B cell (primary cell): ENCODE measurements around the gene CCM2.

Experiments used
- EZH2 ChIP-seq: IDR thresholded peaks from 2 replicates; pipeline ENCODE4 v1.6.1; 2012; ENCODE audit warnings: borderline replicate concordance, low read depth, mild to moderate bottlenecking, moderate library complexity, low read length; ENCODE audit not compliant: insufficient read depth, poor library complexity, severe bottlenecking
- TF ChIP-seq, protein P1 (sequence below): fragments of 200-600 bp; IDR thresholded peaks from one replicate; pipeline ENCODE4 v1.8.0; 2022; ENCODE audit warnings: antibody characterized with exemption, mild to moderate bottlenecking

DNA sequence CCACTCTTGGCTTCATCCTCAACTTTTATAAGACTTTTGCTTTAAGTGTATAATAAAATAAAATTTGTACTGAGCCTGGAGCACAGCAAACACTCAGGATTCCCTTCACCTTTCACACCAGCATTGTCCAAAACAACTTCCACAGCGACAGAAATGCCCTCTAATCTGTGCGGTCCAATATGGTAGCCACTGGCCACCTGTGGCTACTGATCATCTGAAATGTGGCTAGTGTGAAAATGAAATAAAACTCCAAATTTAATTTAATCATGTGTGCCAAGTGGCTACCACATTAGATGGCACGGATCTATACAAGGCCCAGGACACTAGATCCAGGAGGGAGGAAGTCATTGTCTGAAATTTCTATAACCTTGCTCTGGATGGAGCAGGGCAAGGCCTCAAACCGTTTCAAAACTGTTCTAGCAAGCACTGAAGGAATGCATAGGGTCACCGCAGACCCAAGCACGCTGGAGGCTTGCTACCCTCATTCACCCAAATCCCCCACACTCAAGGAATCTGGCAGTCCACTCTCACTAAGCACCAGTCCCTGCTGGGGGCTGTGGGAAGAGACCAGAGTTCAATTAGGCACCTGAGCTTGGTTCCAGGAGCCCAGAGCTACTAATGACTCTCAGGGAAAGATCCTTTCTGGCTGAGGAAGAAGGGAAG lies 14.8 kb upstream of the CCM2 start:
- TF ChIP-seq, protein P1, sequence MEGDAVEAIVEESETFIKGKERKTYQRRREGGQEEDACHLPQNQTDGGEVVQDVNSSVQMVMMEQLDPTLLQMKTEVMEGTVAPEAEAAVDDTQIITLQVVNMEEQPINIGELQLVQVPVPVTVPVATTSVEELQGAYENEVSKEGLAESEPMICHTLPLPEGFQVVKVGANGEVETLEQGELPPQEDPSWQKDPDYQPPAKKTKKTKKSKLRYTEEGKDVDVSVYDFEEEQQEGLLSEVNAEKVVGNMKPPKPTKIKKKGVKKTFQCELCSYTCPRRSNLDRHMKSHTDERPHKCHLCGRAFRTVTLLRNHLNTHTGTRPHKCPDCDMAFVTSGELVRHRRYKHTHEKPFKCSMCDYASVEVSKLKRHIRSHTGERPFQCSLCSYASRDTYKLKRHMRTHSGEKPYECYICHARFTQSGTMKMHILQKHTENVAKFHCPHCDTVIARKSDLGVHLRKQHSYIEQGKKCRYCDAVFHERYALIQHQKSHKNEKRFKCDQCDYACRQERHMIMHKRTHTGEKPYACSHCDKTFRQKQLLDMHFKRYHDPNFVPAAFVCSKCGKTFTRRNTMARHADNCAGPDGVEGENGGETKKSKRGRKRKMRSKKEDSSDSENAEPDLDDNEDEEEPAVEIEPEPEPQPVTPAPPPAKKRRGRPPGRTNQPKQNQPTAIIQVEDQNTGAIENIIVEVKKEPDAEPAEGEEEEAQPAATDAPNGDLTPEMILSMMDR = no peak
- TF ChIP-seq EZH2 = no peak
